NCI-H82 (cell line): Measurements from ENCODE around the gene LOXL3.

ENCODE experiments used
- DNase-seq: peaks from one replicate; lab custom pipeline; 2025; lab: John Stamatoyannopoulos, UW

The LOXL3 gene

DNA sequence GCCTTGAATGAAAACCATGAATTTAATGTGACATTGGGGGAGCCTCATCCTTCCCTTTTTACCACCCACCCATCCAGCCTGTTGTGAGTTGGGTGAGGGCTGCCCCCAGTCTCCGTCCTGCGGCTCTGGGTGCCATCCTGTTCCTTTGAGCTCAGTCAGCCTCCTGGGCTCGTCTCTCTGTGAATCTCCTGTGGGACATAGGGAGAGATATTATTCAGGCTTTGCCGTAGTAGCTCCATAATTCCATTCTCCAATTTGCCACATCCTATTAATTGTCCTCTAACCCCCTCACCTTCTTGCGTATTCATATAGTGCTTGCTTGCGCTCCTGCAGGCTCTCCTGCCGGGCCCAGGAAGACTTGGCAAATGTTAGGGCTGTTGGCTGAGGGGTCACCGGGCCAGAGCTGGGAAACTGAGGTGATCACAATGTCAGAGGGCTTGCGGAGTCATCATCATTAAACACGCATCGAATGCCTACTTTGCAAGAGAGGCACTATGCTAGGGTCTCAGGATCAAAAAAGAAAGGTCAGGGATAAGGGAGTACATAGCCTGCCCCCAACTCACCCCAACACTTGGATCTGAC, 27.0 kb downstream of the LOXL3 start:
- DNase-seq, result no peak

DNA sequence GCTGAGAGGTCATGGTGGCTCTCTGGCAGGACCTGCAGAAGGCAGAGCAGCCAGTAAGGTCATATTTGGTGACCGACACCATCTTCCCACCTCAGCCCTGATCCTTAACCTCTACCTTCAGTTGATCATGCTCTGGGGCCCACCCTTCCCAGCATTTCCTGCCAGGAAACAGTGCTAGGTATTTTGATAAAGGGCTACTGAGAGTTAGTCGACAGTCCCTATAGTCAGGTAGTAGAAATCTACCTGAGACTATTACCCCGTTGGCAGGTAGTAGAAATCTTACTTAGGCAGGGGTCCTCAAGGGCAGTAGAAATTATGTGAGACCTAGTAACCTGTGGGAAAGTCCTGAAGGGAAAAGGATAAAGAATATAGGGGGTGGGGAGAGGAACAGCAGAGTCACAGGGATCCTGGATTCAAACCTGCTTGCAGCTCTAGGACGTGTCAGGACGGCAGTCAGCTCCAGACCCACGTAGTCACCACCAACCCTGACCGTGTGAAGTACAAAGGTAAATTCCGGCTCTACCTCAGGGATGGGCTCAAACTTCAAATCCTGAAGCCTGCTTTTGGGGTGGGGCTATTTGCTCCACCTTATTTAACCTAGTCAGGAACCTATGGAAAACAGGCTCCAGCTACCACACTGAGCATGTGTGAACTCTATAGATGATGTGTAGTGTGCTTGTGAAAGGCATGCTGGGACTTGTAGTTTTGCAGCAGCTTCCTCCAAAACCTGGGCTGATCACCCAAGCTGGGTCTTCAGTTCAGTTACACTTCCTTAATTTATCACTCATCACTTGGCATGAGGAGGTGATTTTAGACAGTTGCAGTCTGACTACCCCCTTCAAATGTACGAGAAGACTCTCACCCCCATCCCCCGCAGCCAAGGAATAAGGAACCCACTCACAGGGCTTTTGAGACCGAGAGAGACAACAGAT, 27.8 kb downstream of the LOXL3 start, which contains the start of gene DQX1:
DQX1 (minus strand) TSS at position 515 of the 932 bp plus-strand sequence; CDS start at position 13, 502 bp downstream.
- DNase-seq, result peak; percentile 75

DNA sequence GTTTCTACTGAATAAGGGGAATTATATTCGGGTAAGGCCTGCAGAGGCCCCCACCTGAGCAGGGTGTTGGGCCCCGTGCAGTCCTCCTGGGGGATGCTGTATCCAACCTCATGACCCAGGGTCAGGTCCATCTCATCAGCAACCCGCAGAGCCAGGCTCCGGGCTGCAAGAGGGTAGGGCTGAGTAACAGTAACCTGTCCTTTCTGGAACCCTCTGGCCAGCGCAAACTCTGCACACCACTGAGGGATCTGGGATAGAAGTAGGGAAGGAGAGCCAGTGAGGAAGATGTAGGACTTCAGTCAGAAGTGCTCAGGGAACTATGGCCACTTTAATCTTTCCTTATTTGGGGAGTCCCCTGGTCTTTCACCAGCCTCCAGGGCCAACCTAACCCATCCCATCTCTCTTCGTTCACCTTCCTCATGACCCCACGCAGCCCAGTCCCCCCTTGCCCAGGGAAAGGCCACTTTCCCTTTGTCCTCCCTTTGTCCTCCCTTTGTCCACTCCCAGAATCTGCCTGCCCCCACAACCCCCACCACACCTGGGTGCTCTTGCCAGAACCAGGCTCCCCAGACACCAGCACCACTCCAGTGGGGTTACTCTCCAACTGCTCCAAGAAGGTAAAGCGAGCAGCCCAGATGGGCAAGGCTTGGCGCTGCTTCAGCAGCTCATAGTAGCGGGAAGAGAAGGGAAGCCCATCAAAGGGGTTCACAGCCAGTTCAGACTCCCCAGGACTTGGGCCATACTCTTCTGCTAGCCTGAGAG, 28.6 kb downstream of the LOXL3 start:
- DNase-seq, result no peak

DNA sequence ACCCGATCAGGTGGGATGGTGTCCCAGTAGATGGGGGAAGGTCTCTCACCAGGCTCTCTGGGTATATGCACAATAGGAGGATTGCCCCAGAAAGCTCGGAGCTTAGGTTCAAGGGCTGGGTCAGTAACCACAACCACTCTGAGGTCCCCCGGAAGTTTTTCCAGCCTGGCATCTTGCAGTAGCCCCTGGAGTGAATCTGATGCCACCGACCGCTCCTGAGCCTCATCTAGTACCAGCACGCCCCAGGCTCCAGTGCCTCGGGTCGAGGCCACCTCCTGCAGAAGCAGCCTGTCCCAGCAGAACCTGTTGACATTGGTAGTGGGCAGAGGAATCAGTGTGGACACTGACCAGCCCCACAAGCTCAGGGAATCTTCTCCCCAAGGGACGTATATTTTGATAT, 29.7 kb downstream of the LOXL3 start:
- DNase-seq, result no peak

DNA sequence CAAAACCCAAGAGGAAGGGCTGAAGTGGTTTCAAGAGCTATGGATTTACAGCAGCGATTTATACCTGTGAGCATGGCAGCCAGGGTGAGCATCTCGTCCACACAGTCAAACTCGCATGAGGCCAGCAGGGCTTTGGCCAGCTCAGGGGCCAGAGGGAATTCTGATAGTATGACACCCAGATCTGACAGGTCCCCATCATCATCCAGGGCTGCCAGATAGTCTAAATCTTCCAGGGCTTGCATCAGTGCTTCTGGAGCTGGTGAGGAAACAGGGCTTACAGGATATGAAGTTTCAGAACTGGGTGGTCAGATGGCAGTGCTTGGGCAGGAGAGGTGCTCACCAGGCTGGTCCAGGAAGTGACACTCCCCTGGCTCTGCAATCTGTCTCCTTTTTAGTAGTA, 31.2 kb downstream of the LOXL3 start:
- no peak for DNase-seq

DNA sequence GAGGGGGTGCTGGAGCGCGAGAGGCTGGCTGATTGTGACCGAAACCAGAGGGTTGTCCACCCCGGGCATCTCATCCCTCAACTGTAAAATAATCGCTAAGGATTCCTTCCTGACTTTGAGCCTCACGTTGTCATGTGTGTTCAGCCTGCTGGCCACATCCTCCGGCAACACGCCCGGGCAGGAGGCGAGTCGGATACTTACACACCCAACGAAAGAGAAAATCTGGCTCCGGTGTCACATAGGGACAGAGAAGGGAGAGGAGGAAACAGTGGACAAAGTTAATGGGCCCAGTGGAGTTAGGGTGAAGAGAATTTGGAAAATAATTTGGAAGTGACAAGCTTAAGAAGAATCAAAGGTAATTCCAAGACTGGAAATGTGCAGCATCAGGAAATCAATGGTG, 37.1 kb downstream of the LOXL3 start:
- no peak for DNase-seq

DNA sequence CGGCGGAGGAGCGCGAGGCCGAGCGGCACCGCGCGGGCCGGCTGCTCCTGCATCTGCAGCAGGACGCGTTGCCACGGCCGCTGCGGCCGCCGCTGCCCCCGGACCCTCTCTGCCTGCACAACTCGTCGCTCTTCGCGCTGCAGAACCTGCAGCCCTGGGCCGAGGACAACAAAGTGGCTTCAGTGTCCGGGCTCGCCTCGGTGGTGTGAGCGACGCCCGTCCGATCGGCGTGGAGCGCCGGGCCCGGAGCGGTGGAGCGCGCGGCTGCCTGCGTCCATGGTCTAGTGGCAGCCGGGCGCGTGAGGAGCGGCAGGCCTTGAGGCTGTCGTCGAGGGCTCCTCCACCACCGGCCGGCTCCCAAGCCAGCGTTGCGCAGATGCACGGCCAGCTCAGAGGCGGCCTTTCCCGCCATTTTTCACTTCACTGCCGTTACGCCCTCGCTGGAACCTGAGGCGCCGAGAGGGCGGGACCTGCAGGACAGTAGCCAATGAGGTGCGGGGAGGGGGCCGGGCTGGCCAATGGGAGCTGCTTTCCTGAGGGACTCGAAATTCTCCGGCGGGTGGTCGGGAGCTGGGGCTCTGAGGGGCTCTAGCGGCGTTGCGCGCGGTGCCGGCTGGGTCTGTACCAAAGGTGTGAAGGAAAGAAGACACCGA, 37.6 kb downstream of the LOXL3 start:
- peak; percentile 68 for DNase-seq

DNA sequence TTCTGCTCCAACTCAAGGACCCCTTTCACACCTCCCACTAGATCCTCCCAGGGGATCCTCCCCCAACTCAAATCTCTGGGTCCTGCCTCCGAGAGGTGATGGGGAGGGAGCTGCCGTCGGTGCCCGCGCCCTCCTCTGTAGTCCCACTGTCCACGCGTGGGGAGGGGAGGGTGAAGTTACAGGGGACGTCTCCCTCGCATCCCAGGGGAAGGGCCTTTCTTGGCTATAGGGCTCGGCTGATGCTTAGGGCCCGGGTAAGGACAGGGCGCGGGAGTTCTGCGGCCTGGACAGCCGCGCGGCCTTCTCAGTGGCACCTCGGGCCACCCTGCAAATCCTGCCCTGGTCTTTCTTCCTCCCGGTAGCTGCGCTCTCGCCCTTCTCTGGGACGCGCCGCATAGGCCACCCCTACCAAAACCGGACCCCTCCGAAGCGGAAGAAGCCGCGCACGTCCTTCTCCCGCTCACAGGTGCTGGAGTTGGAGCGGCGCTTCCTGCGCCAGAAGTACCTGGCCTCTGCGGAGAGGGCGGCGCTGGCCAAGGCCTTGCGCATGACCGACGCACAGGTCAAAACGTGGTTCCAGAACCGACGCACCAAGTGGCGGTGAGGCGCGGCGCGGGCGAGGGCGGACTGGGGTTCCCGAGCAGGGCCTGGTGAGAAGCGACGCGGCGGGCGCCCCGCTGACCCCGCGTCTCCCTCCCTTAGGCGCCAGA, 38.3 kb downstream of the LOXL3 start:
- no peak for DNase-seq

DNA sequence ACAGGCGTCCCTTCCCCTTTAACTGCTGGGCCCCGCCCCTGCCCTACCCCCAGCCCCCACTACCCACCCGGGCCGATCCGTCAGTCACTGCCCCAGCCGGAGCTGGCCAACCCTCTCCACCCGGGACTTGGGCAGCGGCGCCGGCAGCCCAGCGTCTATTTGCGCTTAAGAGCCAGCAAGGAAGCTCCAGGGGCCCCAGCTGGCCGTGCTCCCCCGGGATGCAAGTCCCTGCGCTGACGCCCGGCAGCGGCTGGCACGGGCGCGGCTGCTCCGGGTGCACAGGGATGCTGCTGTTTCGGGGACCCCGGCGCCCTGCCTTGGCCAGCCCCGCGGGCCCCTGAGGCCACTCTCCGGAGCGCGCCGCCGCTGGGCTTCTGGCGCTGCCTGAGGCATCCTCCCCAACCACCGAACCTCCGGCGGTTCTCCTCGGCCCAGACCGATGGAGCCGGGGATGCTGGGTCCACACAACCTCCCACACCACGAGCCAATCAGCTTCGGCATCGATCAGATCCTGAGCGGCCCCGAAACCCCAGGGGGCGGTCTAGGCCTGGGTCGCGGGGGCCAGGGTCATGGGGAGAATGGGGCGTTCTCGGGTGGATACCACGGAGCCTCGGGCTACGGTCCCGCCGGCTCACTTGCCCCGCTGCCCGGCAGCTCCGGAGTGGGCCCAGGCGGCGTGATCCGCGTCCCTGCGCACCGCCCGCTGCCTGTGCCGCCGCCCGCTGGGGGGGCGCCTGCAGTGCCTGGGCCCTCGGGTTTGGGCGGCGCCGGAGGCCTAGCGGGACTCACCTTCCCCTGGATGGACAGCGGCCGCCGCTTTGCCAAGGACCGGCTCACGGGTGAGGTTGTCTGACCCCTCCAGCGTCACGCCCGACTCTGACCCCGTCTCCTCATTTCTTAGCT, 39.1 kb downstream of the LOXL3 start, which contains the start of gene TLX2:
TLX2 (plus strand) TSS at position 83 of the 903 bp plus-strand sequence; CDS start at position 440, 357 bp downstream.
- DNase-seq, result no peak

DNA sequence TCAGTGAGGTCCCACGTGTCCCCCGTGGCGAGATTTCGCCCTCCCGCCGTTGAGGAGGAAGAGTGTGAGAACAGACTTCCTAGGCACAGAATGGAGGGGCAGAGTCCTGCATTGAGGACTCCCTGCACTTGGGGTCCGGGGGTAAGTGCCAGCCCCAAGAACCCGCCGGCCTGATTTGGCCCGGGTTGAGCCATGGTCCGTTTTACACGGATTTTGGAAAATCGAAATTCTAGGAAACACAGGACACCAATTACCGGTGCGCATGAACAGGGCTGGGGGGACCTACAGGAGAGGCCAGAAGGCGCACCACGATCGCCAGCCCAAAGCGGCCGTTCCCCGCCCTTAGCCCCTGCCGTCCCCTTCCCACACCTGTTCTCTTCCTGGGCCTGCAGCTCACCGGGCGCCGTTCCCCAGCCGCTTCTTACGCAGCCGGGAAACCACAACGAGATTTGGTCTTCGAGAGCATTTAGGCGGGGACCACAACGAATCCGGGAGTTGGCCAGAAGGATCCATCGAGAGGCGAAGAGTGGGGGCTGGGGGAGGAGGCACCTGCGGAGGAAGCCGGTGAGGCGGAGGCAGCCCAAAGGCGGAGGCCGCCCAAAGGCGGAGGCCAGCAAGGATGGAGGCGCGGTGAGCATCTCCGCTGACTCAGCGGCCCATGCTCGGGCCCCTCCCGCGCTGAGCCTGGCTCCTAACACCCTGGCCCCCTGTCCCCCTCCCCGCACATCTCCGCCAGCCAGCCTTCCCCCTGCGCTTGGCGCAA, 40.0 kb downstream of the LOXL3 start:
- DNase-seq, result peak; percentile 96

DNA sequence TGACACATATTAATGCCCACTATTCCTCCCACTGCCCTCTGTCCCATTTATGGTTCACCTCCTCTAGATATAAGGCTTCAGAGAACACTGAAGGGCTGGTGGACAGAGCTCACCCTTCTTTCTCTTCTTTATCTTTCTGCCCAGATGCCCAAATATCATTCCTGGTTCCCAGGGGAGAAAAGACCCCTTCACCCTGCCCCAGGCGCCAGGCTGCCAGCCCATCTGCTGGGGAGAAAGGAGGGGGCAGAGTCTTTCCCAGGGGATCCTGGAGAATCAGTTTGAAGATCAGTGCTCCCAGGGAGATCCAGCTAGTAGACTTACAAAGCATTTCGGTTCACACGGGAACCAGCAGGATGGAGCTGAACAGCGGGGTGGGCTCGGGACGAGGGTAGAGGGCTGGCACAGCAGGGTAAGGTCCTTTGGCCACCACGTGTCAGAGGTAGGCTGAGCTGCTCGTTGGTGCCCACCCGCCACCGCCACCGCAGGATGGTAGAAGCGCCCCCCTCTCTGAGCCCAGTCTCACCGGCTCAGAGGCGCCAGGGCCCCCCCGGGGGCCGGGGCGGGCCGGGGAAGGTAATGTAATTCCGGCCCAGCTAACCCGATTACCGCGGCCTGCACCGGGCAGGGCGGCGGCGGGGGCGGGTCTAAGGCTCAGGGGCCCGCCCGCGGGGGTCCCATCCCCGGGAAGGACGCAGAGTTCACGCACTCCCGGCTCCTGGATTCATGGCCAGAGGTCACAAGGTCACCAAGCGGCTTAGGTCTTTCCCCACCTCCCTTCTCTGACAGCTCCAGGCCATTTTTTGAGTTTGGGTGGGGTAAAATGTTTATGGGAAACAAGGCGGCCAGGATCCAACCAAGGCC, 40.8 kb downstream of the LOXL3 start:
- DNase-seq, result peak; percentile 97

DNA sequence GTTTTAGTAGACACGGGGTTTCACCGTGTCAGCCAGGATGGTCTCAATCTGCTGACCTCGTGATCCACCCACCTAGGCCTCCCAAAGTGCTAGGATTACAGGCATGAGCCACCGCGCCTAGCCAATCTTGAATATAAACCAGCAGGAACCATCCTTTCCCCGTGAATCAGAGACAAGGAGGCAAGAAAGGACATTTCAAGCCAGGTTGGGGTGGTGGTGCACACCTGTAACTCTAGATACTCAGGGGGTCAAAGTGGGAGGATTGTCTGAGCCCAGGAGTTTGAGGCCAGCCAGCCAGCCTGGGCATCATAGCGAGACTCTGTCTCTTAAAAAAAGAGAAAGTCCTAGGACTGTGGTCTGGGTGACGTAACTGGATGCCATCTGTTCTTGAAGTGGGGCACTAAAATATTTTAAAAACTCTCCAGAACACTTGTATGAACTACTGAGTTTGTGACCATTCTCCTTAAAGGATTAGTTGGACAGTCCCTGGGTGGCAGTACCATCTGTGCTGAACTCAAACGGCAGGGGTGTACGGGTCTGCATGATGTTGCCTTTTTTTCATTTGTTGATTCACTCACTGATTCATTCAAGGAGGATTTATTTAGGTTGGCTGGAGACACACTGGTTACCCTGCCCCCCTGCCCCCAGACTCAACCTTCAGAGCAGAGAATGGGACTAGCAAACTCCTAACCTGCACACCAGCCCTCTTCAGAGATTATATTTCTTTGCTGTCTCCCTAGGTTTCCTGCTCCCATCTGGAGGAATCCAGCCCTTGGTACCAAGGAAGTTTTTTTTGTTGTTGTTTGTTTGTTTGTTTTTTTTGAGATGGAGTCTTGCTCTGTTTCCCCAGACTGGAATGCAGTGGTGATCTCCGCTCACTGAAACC, 42.4 kb downstream of the LOXL3 start:
- peak; percentile 79 for DNase-seq

DNA sequence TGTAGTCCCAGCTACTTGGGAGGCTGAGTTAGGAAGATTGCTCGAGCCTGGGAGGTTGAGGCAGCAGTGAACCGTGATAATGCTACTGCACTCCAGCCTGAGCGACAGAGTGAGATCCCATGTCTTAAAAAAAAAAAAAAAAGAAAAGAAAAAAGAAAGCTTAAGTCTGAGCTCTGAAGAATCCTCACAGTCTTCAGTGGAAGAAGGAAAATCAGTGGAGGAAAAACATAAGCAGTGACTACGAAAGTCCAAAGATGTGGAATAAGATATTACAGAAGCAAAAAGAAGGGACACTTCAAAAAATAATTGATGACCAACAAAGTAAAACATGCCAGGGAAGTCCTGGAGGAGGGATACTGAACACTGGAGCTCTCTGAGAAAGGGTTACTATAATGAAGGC, 43.5 kb downstream of the LOXL3 start:
- no peak for DNase-seq

DNA sequence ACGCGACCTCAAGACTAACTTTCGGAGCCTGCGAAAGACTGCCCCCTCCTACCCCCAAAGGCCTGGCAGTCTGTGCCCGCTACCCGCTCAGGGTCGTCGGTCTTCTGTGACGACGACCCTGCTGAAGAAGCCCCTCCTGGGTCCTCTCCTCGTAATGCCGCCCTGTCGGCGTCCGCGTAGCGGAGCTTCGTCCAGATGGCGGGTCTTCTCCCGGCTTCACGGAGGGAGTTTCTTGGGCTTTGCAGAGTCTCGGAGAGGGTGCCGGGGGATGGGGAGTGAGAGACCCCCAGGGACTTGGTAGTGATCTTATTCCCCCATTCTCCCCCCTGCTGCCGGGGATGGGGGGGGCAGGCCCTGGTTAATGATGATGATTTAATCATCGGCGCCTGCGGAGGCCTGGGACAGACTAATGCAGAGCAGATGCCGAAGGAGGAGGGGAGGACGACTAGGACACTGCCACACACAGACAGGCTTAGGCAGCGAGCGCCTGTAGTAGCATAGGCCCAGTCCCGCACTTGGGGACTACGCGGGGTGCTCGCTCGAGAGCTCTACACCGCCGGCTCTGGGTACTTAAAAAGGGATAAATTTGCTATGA, 45.7 kb downstream of the LOXL3 start:
- peak; percentile 99 for DNase-seq

DNA sequence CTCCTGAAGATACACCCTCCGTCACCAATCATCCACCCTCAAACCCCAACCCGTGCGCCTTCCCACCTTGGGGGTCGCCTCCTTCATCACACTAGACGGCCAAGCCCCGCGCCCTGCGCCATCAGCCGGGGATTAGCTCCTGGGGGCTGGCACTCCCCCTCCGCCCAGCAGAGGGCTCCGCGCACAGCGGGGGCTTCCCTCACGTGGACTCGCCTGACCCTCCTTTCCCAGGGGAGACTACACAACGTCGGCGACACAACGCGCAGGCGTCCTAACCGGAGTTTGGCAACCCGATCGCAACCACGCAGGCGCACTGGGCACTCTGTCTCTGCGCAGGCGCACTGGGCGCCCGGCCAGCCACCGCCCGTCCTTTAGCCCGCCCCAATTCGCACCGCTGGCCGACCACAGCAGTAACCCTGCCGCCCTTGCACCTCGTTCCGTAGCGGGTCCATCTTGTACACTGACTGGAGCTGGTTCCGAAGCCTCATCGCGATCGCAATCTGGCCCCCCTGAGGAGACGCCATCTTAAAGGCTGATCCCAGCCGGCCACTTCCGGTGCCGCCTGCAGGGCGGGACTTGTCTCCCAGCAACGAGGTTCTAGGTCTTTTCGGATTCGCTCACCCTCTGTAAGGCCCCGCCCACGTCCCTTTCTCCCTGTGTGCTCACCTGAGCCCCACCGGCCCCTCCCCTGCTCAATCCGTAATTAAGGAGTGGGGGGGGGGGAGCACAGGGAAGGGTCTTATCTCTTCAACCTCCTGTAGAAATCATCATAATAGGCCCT, 46.4 kb downstream of the LOXL3 start, which contains the start of gene PCGF1:
PCGF1 (minus strand) TSS at position 551 of the 781 bp plus-strand sequence; CDS start at position 524, 27 bp downstream.
- DNase-seq, result peak; percentile 100
